ENCODE results near the gene KLF2. TPM values are rescaled to one million over a fixed set of nuclear protein-coding genes. Genes with fewer than 3 reads are reported as not detected.
A peak's percentile ranks its signal among the peaks of the same experiment; 100 is the strongest.
"Not testable (repeated sequence)": the region's sequence is repeated elsewhere in the genome, so short reads cannot be mapped to it uniquely, and the experiment has no call there.

KLF2 gene
- total and polyA plus RNA-seq, 4 donors: 8.8 to 64.7 (median 22.9) TPM

GRCh38 chr19:16342002-16342715, 17.5 kb downstream of the KLF2 start:
- no peak overlapping the region for H3K27ac ChIP-seq (ENCODE audit: low read depth, low read length)
- peak in 1 of 6 donors; percentile 81 for DNase-seq (ENCODE audit: low read depth in 4 of 6, low spot score in 6 of 6)
- 45% methylated on average over 6 of the region's 10 CpGs for WGBS (ENCODE audit: insufficient coverage)
- H3K36me3 ChIP-seq (ENCODE audit: control insufficient read depth, insufficient read depth, low read length): no peaks in the 10 kb centered on the region
- peaks cover 24% of the 10 kb centered on the region for H3K4me1 ChIP-seq (ENCODE audit: control insufficient read depth, insufficient read depth, low read length)
- H3K27me3 ChIP-seq (ENCODE audit: control insufficient read depth, insufficient read depth, low read length): peaks cover 2% of the 10 kb centered on the region
- H3K9me3 ChIP-seq (ENCODE audit: control insufficient read depth, insufficient read depth, low read length): no peaks in the 10 kb centered on the region
- no peak overlapping the region for H3K4me3 ChIP-seq (ENCODE audit: low read depth, low read length)

- Histone ChIP-seq H3K27ac (ENCODE audit: low read depth, low read length) (no peak overlapping the region), H3K4me1 (ENCODE audit: control insufficient read depth, insufficient read depth, low read length) (peaks cover 18% of the 10 kb centered on the region), H3K4me3 (ENCODE audit: low read depth, low read length) (no peak overlapping the region), H3K9me3 (ENCODE audit: control insufficient read depth, insufficient read depth, low read length) (no peaks in the 10 kb centered on the region), H3K27me3 (ENCODE audit: control insufficient read depth, insufficient read depth, low read length) (no peaks in the 10 kb centered on the region), H3K36me3 (ENCODE audit: control insufficient read depth, insufficient read depth, low read length) (peaks cover 2% of the 10 kb centered on the region)
- 93% methylated on average over 2 of the region's 7 CpGs for WGBS (ENCODE audit: insufficient coverage)
- DNase-seq (ENCODE audit: low read depth in 4 of 6, low spot score in 6 of 6): no peak
These were observed 18.5 kb downstream of the KLF2 start for GRCh38 chr19:16343156-16343555.

- Histone ChIP-seq H3K4me3 (ENCODE audit: low read depth, low read length) (no peak overlapping the region), H3K4me1 (ENCODE audit: control insufficient read depth, insufficient read depth, low read length) (peaks cover 4% of the 10 kb centered on the region), H3K27me3 (ENCODE audit: control insufficient read depth, insufficient read depth, low read length) (no peaks in the 10 kb centered on the region), H3K36me3 (ENCODE audit: control insufficient read depth, insufficient read depth, low read length) (peaks cover 4% of the 10 kb centered on the region), H3K27ac (ENCODE audit: low read depth, low read length) (no peak overlapping the region), H3K9me3 (ENCODE audit: control insufficient read depth, insufficient read depth, low read length) (no peaks in the 10 kb centered on the region)
- WGBS (ENCODE audit: insufficient coverage): 80% methylated on average over 1 of the region's 4 CpGs
- DNase-seq (ENCODE audit: low read depth in 4 of 6, low spot score in 6 of 6): no peak
These were observed 20.8 kb downstream of the KLF2 start for GRCh38 chr19:16345457-16345856.

- not testable (repeated sequence) for DNase-seq (ENCODE audit: low read depth in 4 of 6, low spot score in 6 of 6); H3K9me3 ChIP-seq (ENCODE audit: control insufficient read depth, insufficient read depth, low read length); H3K4me1 ChIP-seq (ENCODE audit: control insufficient read depth, insufficient read depth, low read length); H3K27me3 ChIP-seq (ENCODE audit: control insufficient read depth, insufficient read depth, low read length); H3K27ac ChIP-seq (ENCODE audit: low read depth, low read length); H3K36me3 ChIP-seq (ENCODE audit: control insufficient read depth, insufficient read depth, low read length); H3K4me3 ChIP-seq (ENCODE audit: low read depth, low read length)
- 100% methylated on average over 2 of the region's 4 CpGs for WGBS (ENCODE audit: insufficient coverage)
These were observed 22.5 kb downstream of the KLF2 start for GRCh38 chr19:16347099-16347498.

GRCh38 chr19:16347706-16348105, 23.1 kb downstream of the KLF2 start:
- H3K9me3 ChIP-seq (ENCODE audit: control insufficient read depth, insufficient read depth, low read length): no peaks in the 10 kb centered on the region
- peaks cover 7% of the 10 kb centered on the region for H3K36me3 ChIP-seq (ENCODE audit: control insufficient read depth, insufficient read depth, low read length)
- 88% methylated on average over 1 of the region's 6 CpGs for WGBS (ENCODE audit: insufficient coverage)
- no peak for DNase-seq (ENCODE audit: low read depth in 4 of 6, low spot score in 6 of 6)
- H3K27me3 ChIP-seq (ENCODE audit: control insufficient read depth, insufficient read depth, low read length): no peaks in the 10 kb centered on the region
- no peak overlapping the region for H3K4me3 ChIP-seq (ENCODE audit: low read depth, low read length)
- H3K27ac ChIP-seq (ENCODE audit: low read depth, low read length): no peak overlapping the region
- peaks cover under 1% of the 10 kb centered on the region for H3K4me1 ChIP-seq (ENCODE audit: control insufficient read depth, insufficient read depth, low read length)

GRCh38 chr19:16349551-16350152, 25.0 kb downstream of the KLF2 start:
- H3K4me3 ChIP-seq (ENCODE audit: low read depth, low read length): no peak overlapping the region
- H3K27me3 ChIP-seq (ENCODE audit: control insufficient read depth, insufficient read depth, low read length): no peaks in the 10 kb centered on the region
- 81% methylated on average over 11 of the region's 13 CpGs for WGBS (ENCODE audit: insufficient coverage)
- DNase-seq (ENCODE audit: low read depth in 4 of 6, low spot score in 6 of 6): no peak
- H3K9me3 ChIP-seq (ENCODE audit: control insufficient read depth, insufficient read depth, low read length): no peaks in the 10 kb centered on the region
- peaks cover 19% of the 10 kb centered on the region for H3K36me3 ChIP-seq (ENCODE audit: control insufficient read depth, insufficient read depth, low read length)
- no peaks in the 10 kb centered on the region for H3K4me1 ChIP-seq (ENCODE audit: control insufficient read depth, insufficient read depth, low read length)
- H3K27ac ChIP-seq (ENCODE audit: low read depth, low read length): no peak overlapping the region

GRCh38 chr19:16351133-16351809, 26.6 kb downstream of the KLF2 start:
- no peaks in the 10 kb centered on the region for H3K9me3 ChIP-seq (ENCODE audit: control insufficient read depth, insufficient read depth, low read length)
- H3K36me3 ChIP-seq (ENCODE audit: control insufficient read depth, insufficient read depth, low read length): peaks cover 30% of the 10 kb centered on the region
- no peak overlapping the region for H3K27ac ChIP-seq (ENCODE audit: low read depth, low read length)
- peaks cover 9% of the 10 kb centered on the region for H3K4me1 ChIP-seq (ENCODE audit: control insufficient read depth, insufficient read depth, low read length)
- no peak for DNase-seq (ENCODE audit: low read depth in 4 of 6, low spot score in 6 of 6)
- H3K27me3 ChIP-seq (ENCODE audit: control insufficient read depth, insufficient read depth, low read length): no peaks in the 10 kb centered on the region
- H3K4me3 ChIP-seq (ENCODE audit: low read depth, low read length): no peak overlapping the region
- 80% methylated on average over 7 of the region's 11 CpGs for WGBS (ENCODE audit: insufficient coverage)

- WGBS (ENCODE audit: insufficient coverage): 85% methylated on average over 31 of the region's 39 CpGs
- Histone ChIP-seq H3K9me3 (ENCODE audit: control insufficient read depth, insufficient read depth, low read length) (no peaks in the 10 kb centered on the region), H3K27ac (ENCODE audit: low read depth, low read length) (no peak overlapping the region), H3K4me1 (ENCODE audit: control insufficient read depth, insufficient read depth, low read length) (peaks cover 17% of the 10 kb centered on the region), H3K36me3 (ENCODE audit: control insufficient read depth, insufficient read depth, low read length) (peaks cover 52% of the 10 kb centered on the region), H3K27me3 (ENCODE audit: control insufficient read depth, insufficient read depth, low read length) (no peaks in the 10 kb centered on the region), H3K4me3 (ENCODE audit: low read depth, low read length) (no peak overlapping the region)
- DNase-seq (ENCODE audit: low read depth in 4 of 6, low spot score in 6 of 6): no peak
These were observed 30.8 kb downstream of the KLF2 start for GRCh38 chr19:16355293-16356043.

- no peak for DNase-seq (ENCODE audit: low read depth in 4 of 6, low spot score in 6 of 6)
- Histone ChIP-seq H3K4me3 (ENCODE audit: low read depth, low read length) (no peak overlapping the region), H3K27me3 (ENCODE audit: control insufficient read depth, insufficient read depth, low read length) (no peaks in the 10 kb centered on the region), H3K9me3 (ENCODE audit: control insufficient read depth, insufficient read depth, low read length) (no peaks in the 10 kb centered on the region), H3K36me3 (ENCODE audit: control insufficient read depth, insufficient read depth, low read length) (peaks cover 69% of the 10 kb centered on the region), H3K4me1 (ENCODE audit: control insufficient read depth, insufficient read depth, low read length) (peaks cover 19% of the 10 kb centered on the region), H3K27ac (ENCODE audit: low read depth, low read length) (no peak overlapping the region)
- WGBS (ENCODE audit: insufficient coverage): 95% methylated on average over 15 of the region's 15 CpGs
These were observed 33.8 kb downstream of the KLF2 start for GRCh38 chr19:16358456-16358855.
